GM23338 (cell line): ENCODE measurements around the gene FNIP2. TPM values are rescaled to one million over a fixed set of nuclear protein-coding genes. Genes with fewer than 3 reads are reported as not detected.

Experiments
- ATAC-seq: fragments of 200-7000 bp; cut with Tn5 transposase; 3 replicates; pipeline ENCODE4 v1.9.1; 2020
- DNase-seq: peaks from one replicate; pipeline ENCODE4 v3.0.0-alpha.2; 2015; ENCODE audit warnings: low spot score
- H2AFZ ChIP-seq: fragments of 200-600 bp; sonication (generic); 2 replicates; pipeline ENCODE4 v1.8.0; 2016; ENCODE audit warnings: antibody characterized with exemption, mild to moderate bottlenecking, moderate library complexity
- H3F3A ChIP-seq: fragments of 200-600 bp; sonication (generic); replicated peaks from 2 replicates; pipeline ENCODE4 v1.8.0; 2017; ENCODE audit warnings: antibody characterized with exemption, mixed run types, low read depth
- H3K27ac ChIP-seq: fragments of 200-600 bp; sonication (generic); 2 replicates; pipeline ENCODE4 v1.6.1; 2016; ENCODE audit warnings: low read depth
- H3K27me3 ChIP-seq: fragments of 200-600 bp; sonication (generic); 2 replicates; pipeline ENCODE4 v1.8.0; 2016; ENCODE audit warnings: mild to moderate bottlenecking, mixed run types, moderate library complexity; ENCODE audit not compliant: insufficient read depth
- H3K36me3 ChIP-seq: fragments of 200-600 bp; sonication (generic); 2 replicates; pipeline ENCODE4 v1.8.0; 2016; ENCODE audit warnings: mild to moderate bottlenecking; ENCODE audit not compliant: insufficient read depth
- H3K4me1 ChIP-seq: fragments of 200-600 bp; sonication (generic); 2 replicates; pipeline ENCODE4 v1.8.0; 2016; ENCODE audit warnings: mild to moderate bottlenecking, moderate library complexity; ENCODE audit not compliant: insufficient read depth
- H3K4me2 ChIP-seq: fragments of 200-600 bp; sonication (generic); 2 replicates; pipeline ENCODE4 v1.7.1; 2017; ENCODE audit warnings: mixed run types
- H3K4me3 ChIP-seq: fragments of 200-600 bp; sonication (generic); 2 replicates; pipeline ENCODE4 v1.6.1; 2016; ENCODE audit warnings: mixed run types
- H3K79me2 ChIP-seq: fragments of 200-600 bp; sonication (generic); replicated peaks from 2 replicates; pipeline ENCODE4 v1.8.0; 2017; ENCODE audit warnings: mild to moderate bottlenecking; ENCODE audit not compliant: insufficient read depth
- H3K9me2 ChIP-seq: fragments of 200-600 bp; sonication (generic); 2 replicates; pipeline ENCODE4 v1.8.0; 2017; ENCODE audit not compliant: insufficient read depth
- H4K20me1 ChIP-seq: fragments of 200-600 bp; sonication (generic); replicated peaks from 2 replicates; pipeline ENCODE4 v1.8.0; 2017; ENCODE audit warnings: mild to moderate bottlenecking; ENCODE audit not compliant: insufficient read depth
- H3K27ac Mint-ChIP-seq: 2 replicates; pipeline ENCODE4 v1.8.0; 2020; ENCODE audit warnings: inconsistent platforms, mild to moderate bottlenecking, moderate library complexity, mixed read lengths
- H3K27me3 Mint-ChIP-seq: 3 replicates; pipeline ENCODE4 v1.8.0; 2022; ENCODE audit warnings: low read depth, mild to moderate bottlenecking, moderate library complexity, mixed read lengths, inconsistent platforms; ENCODE audit not compliant: insufficient read depth, poor library complexity
- H3K36me3 Mint-ChIP-seq: 3 replicates; pipeline ENCODE4 v1.8.0; 2021; ENCODE audit warnings: low read depth, mild to moderate bottlenecking, inconsistent platforms, moderate library complexity, mixed read lengths
- H3K4me1 Mint-ChIP-seq: 3 replicates; pipeline ENCODE4 v1.8.0; 2020; ENCODE audit warnings: mild to moderate bottlenecking, inconsistent platforms, mixed read lengths
- H3K4me3 Mint-ChIP-seq: 3 replicates; pipeline ENCODE4 v1.8.0; 2021; ENCODE audit warnings: moderate library complexity, mild to moderate bottlenecking, inconsistent platforms, mixed read lengths
- H3K9me3 Mint-ChIP-seq: 3 replicates; pipeline ENCODE4 v1.8.0; 2020; ENCODE audit warnings: moderate library complexity, mild to moderate bottlenecking, inconsistent platforms, mixed read lengths
- CREB1 ChIP-seq: fragments of 250-450 bp; sonication (Bioruptor Pico); IDR thresholded peaks from 2 replicates; pipeline ENCODE4 v1.5.0; 2020; ENCODE audit warnings: low read depth, mild to moderate bottlenecking, moderate library complexity
- ETS1 ChIP-seq: IDR thresholded peaks from 2 replicates; pipeline ENCODE4 v1.6.1; 2016; ENCODE audit warnings: antibody characterized with exemption
- EZH2 ChIP-seq: fragments of 200-600 bp; sonication (generic); IDR thresholded peaks from one replicate; pipeline ENCODE4 v1.8.0; 2017; ENCODE audit warnings: antibody characterized with exemption, mild to moderate bottlenecking, low read depth; ENCODE audit not compliant: unreplicated experiment
- JUNB ChIP-seq: IDR thresholded peaks from one replicate; pipeline ENCODE4 v1.6.1; 2016; ENCODE audit warnings: antibody characterized with exemption; ENCODE audit not compliant: unreplicated experiment
- NANOG ChIP-seq: IDR thresholded peaks from 2 replicates; pipeline ENCODE4 v1.6.1; 2016; ENCODE audit warnings: antibody characterized with exemption, borderline replicate concordance
- POLR2AphosphoS5 ChIP-seq: IDR thresholded peaks from 2 replicates; pipeline ENCODE4 v1.6.1; 2016; ENCODE audit warnings: antibody characterized with exemption, low read depth
- REST ChIP-seq: IDR thresholded peaks from one replicate; pipeline ENCODE4 v1.6.1; 2018; ENCODE audit warnings: antibody characterized with exemption; ENCODE audit not compliant: unreplicated experiment
- STAT1 ChIP-seq: IDR thresholded peaks from one replicate; pipeline ENCODE4 v1.6.1; 2016; ENCODE audit warnings: antibody characterized with exemption; ENCODE audit not compliant: unreplicated experiment
- ZNF114 ChIP-seq: fragments of 250-450 bp; sonication (Bioruptor Pico); IDR thresholded peaks from 2 replicates; pipeline ENCODE4 v1.5.0; 2020; ENCODE audit warnings: mild to moderate bottlenecking, moderate library complexity
- ZNF331 ChIP-seq: fragments of 250-450 bp; sonication (Bioruptor Pico); IDR thresholded peaks from 2 replicates; pipeline ENCODE4 v1.5.0; 2020; ENCODE audit warnings: low read depth, mild to moderate bottlenecking, moderate library complexity
- ZNF462 ChIP-seq: fragments of 250-450 bp; sonication (Bioruptor Pico); IDR thresholded peaks from 2 replicates; pipeline ENCODE4 v1.5.0; 2020; ENCODE audit warnings: mild to moderate bottlenecking, moderate library complexity
- polyA plus RNA-seq: library from polyadenylated mRNA; unstranded; fragments of >200 nt; fragmentation: Nextera tagmentation; extraction: Ambion mirVana; gene quantifications from 2 replicates; pipeline ENCODE4 v1.2.1, GENCODE V29; 2016
- total RNA-seq: library from RNA; depleted of rRNA; stranded (reverse); fragments of >200 nt; shearing (Covaris generic); gene quantifications from 2 replicates; pipeline ENCODE4 v1.2.3, GENCODE V29; 2014

Gene FNIP2
- total and polyA plus RNA-seq, 2 experiments from 2014 or later, result 2.7 to 17.2 TPM

GRCh38 chr4:158758142-158758541, 10.7 kb upstream of the FNIP2 start:
- H3K9me3 Mint-ChIP-seq, result peaks cover 23% of the 10 kb centered on the region

More at GRCh38 chr4:158758142-158758541, 10.7 kb upstream of the FNIP2 start:
- Mint-ChIP-seq H3K36me3 (peaks cover 6% of the 10 kb centered on the region), H3K27ac (no peak overlapping the region), H3K4me1 (no peaks in the 10 kb centered on the region), H3K4me3 (no peak overlapping the region), H3K27me3 (peaks cover 1% of the 10 kb centered on the region)
- Histone ChIP-seq H3K36me3 (no peaks in the 10 kb centered on the region), H3F3A (no peaks in the 10 kb centered on the region), H3K4me3 (no peak overlapping the region), H2AFZ (no peak overlapping the region), H3K4me2 (no peak overlapping the region), H4K20me1 (no peaks in the 10 kb centered on the region), H3K27ac (no peak overlapping the region), H3K79me2 (no peaks in the 10 kb centered on the region), H3K9me2 (no peaks in the 10 kb centered on the region), H3K27me3 (no peaks in the 10 kb centered on the region), H3K4me1 (no peaks in the 10 kb centered on the region)
- ATAC-seq (no peak), DNase-seq (no peak)
- TF ChIP-seq ETS1 (no peak), ZNF331 (CRISPR knock-in tag) (no peak), ZNF114 (CRISPR knock-in tag) (no peak), CREB1 (CRISPR knock-in tag) (no peak), NANOG (no peak), ZNF462 (no peak), POLR2AphosphoS5 (no peak), JUNB (no peak), EZH2 (no peak), REST (no peak), STAT1 (no peak)
